ENCODE data around the gene SLC8A1.

Gene SLC8A1

GRCh38 chr2:40419364-40419762 lies 32.5 kb downstream of the SLC8A1 start:
- no peak for DNase-seq

GRCh38 chr2:40418614-40419363 lies 33.1 kb downstream of the SLC8A1 start:
- DNase-seq, result no peak

- DNase-seq, result no peak
Observed at GRCh38 chr2:40416486-40416885, 35.4 kb downstream of the SLC8A1 start.

GRCh38 chr2:40415391-40415790 lies 36.5 kb downstream of the SLC8A1 start:
- no peak for DNase-seq

DNA sequence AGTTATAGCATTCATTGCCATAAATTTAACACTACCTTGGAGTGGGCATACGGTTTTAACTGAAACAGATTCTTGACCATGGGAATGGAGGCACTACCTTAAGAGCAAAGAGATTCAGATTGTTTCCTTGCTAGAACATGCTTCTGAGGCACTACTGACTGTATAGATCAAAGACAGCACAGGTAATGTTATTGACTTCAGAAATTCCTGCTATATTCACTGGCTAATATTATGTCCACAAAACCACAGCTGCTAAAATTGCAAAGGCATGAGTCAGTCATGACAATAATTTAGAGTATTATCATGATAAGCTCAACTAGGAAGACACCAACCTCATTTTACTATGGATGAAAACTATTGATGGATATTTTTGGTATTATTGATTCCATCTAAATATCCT lies 39.4 kb downstream of the SLC8A1 start:
- DNase-seq, result no peak

DNA sequence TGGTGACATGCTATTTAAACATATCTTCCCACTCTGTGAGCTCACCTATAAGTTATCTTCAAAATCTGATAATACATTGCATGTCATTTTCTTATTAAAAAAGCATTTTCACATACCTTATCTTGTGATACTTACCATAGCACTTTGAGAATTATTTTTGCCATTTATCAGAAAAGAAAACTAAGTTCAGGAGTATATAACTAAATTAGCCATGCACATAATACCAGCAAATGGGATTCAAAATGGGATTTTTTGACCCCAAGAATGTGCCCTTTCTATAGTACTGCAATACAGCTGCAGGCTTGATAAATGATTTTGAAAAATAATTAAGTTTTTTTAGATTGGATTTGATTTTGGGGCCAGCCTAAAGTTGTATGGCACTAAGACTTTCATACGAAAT lies 41.2 kb downstream of the SLC8A1 start:
- no peak for DNase-seq

GRCh38 chr2:40409734-40410133 lies 42.2 kb downstream of the SLC8A1 start:
- no peak for DNase-seq

DNA sequence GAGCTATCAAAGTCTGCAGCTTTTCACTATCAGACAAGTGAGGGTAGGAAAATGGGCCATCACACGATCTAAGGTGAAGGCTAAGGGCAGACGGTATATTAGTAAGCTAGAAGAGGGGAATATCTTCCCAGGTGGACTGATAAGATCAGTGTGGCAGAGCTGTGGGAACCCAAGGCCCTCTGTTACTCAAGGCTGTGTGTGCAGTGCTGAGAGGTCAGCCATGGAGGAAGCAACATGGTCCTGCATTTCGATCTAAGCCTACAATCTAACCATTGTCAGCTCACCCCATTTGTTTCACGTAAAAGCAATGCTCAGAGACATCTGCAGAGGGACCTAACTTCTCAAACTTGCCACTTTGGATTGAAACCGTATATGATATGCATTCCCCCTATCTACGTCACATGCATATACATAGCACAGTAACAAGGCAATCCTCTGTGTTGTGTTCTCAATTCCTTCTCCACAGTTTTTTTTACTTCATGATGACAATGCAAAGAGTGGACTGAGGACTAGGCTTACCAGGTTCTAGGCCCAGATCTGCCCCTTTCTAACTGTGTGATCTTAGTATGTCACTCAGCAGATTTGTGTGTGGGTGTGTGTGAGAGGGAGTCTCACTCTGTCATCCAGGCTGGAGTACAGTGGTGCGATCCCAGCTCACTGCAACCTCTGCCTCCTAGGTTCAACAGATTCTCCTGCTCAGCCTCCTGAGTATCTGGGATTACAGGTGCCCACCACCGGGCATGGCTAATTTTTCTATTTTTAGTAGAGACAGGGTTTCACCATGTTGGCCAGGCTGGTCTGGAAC lies 45.2 kb downstream of the SLC8A1 start:
- no peak for DNase-seq

- no peak for DNase-seq
Observed at GRCh38 chr2:40405465-40405864, 46.4 kb downstream of the SLC8A1 start.

GRCh38 chr2:40404517-40404916 lies 47.4 kb downstream of the SLC8A1 start:
- DNase-seq, result no peak

DNA sequence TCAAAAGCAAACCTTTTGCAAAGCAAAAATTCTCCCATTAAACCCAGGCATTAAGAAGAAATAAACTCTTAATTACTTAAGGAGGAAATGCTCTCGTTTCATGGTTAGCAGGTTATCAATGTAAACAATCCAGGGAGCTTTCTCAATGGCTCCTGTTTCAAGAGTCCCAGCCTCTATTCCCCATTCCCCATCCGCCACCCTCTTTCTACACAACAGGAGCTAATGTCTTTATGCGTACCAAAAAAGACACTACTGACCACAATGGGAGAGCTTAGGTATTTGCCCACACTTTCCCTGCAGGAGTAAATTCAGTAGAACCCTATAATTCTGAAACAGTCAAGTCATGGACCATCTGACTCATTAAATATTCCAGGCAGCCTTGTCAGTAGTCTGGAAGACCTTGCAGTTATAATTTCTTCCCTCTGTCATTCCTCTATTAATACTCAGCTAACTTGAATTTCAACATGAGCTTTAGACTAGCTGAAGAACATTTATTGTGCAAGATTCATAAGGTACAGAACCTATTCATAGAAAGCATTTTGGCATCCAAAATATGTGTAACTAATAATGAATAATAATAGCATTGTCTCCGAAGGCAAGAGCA lies 48.6 kb downstream of the SLC8A1 start:
- no peak for DNase-seq

- DNase-seq, result no peak
Observed at GRCh38 chr2:40401896-40402295, 50.0 kb downstream of the SLC8A1 start.

DNA sequence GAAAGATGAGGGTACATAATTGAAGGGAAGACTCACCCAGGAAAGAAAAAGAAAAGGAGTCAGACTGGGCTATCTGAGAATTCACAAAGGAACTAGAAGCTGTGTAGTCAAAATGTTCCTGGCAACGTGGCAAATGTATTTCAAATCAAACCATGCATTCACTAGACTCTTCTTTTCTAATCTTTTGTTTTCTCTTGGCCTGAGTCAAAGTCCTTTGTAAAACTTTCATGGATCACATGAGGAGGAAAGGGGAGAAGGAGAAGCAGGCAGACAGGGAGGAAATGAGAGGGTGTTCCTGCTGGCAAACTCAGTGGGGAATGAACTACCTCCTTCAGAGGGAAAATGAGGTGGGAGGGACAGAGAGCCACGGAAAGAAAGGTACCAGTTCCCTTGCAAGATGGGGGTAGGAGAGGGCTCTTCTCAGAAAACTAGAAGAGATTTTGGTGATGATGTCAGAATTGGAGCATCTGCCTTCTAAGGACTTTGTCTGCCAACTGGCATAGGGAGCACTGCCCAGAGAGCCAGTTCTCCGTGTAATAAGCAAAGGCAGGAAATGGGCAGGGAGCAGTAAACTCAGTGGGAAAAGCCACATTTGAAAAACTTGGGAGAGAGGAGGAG lies 51.4 kb downstream of the SLC8A1 start:
- no peak for DNase-seq

DNA sequence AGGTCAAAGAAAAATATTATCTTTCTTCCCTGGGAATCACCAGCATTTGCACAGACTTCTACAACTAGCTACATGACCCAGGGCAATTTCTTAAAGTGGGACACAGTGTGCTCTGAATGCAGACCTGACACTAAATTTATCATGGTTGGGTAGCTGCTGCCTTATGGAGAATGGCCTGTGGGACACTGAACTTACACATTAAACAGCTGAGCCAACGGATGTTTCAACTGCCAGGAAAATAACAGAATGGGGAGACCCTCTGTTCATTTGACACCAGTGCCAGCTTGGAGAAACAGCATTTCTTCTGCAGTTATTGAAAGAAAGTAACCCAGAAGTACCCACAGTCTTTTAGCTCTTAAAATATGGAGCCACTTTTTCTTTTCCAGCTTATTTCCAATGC lies 54.1 kb downstream of the SLC8A1 start:
- no peak for DNase-seq

DNA sequence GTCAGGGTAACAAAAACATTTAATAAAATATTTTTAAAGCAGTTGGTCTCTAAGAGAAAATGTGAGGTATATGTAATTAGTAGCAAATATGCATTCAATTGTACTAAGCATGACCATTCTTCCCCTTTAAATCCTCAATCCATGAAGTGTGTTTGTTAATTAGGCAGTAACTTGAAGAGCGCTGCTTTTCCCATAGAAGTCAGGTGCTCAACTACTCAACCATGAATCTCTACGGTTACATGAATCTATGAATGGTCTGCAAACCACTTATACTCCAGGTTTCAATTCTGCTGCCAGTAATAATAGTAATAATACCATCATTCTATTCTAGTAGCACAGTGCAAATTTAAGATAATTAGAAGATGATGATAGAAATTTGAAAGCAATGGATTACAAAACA lies 55.8 kb downstream of the SLC8A1 start:
- DNase-seq, result no peak

GRCh38 chr2:40395169-40396073 lies 56.5 kb downstream of the SLC8A1 start:
- no peak for DNase-seq

- DNase-seq, result no peak
Observed at GRCh38 chr2:40394597-40394996, 57.3 kb downstream of the SLC8A1 start.

GRCh38 chr2:40394031-40394430 lies 57.9 kb downstream of the SLC8A1 start:
- DNase-seq, result no peak

- no peak for DNase-seq
Observed at GRCh38 chr2:40388161-40388560, 63.7 kb downstream of the SLC8A1 start.

DNA sequence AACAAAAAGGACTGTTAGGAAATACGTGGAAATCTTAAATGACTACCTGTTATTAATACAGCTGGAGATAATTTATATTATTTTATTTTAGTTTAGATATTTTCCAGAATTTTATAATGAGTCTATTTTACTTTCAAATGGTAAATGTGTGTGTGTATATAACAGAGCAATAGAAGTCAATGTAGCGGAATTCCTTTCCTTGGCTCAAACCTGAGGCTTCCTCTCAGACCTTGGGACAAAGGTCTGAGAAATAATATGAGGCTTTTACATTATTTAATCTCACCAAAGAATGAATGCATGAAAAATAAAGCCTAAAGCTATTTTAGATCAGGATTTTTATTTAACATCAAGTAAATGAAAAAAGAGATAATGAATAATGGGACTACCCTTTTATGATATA lies 65.7 kb downstream of the SLC8A1 start:
- DNase-seq, result no peak

- DNase-seq, result no peak
Observed at GRCh38 chr2:40384714-40385113, 67.2 kb downstream of the SLC8A1 start.

DNA sequence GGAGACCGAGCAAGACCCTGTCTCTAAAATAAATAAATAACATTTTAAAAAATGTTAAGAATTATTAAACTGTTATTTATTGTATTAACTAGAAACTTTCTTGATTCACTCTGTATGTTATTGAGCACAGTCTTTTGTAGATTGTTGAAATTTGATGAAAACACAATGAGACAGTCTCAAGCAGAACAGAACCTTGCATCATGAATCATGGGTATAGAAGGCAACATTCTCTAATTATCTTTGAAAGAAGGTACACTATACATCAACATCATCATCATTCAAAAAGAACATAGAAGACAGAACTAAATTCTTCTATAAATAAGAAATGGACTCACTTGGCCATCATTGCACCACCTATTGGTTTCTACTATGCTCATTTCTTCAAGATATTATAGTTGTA lies 67.7 kb downstream of the SLC8A1 start:
- DNase-seq, result no peak

DNA sequence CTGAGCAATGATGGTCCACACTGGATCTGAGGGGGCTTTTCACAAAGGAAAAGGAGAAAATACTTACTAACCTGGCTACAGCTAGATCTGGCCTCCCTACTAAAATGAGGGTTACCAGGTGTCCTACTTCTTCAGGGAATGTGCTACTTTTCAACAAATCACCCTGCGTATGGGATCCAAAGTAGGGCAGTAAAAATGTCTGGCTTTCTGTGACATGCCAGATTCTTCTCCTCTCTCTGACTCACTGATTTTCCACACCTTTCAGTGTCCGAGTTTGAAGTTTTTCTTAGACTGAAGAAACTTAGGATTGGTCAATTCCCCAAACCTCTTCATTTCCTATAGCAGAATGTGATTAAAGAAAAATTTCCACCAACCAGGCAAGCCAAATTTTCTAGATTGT lies 71.2 kb downstream of the SLC8A1 start:
- no peak for DNase-seq
